ENCODE results near the gene TCF3.

DNA sequence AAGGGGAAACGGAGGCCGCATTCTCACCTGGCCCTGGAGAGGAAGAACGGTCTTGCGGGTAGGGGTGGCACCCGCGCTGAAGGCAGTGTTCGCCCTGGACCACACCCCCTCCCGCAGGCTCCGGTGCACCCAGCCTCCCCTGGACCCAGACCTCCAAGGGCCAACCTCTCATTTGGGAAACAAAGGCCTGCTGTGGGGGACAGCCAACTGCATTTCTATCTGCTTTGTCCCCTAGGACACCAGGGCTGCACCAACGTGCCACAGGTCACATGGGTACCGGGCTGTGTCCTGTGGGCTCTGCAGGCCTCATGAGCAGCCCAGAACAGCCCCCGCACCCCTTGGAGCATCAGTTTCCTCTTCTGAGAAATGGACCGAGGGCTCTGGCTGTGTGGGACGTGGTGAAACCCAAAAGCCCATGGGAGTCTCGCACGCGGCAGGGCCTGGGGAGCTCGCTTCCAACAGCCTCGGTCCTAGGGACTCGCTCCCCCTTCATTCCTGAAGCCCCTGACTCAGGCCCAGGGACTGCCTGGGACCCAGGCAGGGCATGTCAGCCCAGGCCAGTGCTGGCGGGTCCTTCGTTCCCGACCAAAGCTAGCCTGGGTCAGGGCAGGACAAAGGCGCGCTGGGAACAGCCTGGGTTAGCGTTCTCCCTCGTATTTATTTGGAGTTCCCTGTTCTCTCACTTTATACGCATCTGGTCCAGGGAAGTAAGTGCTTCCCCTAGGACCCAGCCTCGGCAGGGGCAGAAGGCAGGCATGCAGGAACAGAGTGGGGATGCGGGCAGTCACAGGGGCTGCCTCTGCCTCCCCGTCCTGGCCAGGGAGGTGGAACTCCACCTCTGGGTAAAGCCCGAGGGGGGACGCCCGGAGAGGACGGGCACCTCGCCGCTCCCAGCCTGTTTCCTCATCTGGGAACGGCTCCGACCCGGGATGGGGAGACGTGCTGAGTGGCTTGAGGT lies 4.6 kb downstream of the TCF3 start:
- TF ChIP-seq, protein P1, sequence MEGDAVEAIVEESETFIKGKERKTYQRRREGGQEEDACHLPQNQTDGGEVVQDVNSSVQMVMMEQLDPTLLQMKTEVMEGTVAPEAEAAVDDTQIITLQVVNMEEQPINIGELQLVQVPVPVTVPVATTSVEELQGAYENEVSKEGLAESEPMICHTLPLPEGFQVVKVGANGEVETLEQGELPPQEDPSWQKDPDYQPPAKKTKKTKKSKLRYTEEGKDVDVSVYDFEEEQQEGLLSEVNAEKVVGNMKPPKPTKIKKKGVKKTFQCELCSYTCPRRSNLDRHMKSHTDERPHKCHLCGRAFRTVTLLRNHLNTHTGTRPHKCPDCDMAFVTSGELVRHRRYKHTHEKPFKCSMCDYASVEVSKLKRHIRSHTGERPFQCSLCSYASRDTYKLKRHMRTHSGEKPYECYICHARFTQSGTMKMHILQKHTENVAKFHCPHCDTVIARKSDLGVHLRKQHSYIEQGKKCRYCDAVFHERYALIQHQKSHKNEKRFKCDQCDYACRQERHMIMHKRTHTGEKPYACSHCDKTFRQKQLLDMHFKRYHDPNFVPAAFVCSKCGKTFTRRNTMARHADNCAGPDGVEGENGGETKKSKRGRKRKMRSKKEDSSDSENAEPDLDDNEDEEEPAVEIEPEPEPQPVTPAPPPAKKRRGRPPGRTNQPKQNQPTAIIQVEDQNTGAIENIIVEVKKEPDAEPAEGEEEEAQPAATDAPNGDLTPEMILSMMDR (IDR thresholded peaks at IDR 0.05) = no peak
- no peak for TF ChIP-seq POLR2A (IDR thresholded peaks at IDR 0.05)

All from lower leg skin (tissue), 3 donors.